HG02759 (cell line): Measurements from ENCODE around the gene INTS1.

ENCODE experiments used
- ATAC-seq: cut with Tn5 transposase; IDR thresholded peaks from one replicate; pipeline ENCODE4 v1.9.1; 2021; ENCODE audit warnings: mild to moderate bottlenecking, moderate library complexity; ENCODE audit not compliant: unreplicated experiment

Gene INTS1

DNA sequence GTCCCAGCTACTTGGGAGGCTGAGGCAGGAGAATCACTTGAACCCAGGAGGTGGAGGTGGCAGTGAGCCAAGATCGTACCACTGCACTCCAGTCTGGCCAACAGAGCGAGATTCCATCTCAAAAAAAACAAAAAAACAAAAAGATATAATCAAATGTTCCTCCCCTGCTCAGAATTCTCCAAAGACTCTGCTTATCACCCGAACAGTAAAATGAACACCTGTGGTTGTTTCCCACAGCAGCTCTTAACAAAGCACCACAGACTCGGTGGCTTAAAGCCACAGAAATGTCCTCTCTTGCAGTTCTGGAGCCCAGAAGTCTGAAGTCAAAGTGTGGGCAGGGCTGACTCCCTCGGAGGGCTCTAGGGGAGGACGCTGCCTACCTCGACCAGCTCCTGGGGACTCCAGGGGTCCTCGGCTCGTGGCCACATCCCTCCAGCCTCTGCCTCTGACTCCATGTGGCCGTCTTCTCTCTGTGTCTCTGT is 4.1 kb upstream of the INTS1 start:
- no peak for ATAC-seq

DNA sequence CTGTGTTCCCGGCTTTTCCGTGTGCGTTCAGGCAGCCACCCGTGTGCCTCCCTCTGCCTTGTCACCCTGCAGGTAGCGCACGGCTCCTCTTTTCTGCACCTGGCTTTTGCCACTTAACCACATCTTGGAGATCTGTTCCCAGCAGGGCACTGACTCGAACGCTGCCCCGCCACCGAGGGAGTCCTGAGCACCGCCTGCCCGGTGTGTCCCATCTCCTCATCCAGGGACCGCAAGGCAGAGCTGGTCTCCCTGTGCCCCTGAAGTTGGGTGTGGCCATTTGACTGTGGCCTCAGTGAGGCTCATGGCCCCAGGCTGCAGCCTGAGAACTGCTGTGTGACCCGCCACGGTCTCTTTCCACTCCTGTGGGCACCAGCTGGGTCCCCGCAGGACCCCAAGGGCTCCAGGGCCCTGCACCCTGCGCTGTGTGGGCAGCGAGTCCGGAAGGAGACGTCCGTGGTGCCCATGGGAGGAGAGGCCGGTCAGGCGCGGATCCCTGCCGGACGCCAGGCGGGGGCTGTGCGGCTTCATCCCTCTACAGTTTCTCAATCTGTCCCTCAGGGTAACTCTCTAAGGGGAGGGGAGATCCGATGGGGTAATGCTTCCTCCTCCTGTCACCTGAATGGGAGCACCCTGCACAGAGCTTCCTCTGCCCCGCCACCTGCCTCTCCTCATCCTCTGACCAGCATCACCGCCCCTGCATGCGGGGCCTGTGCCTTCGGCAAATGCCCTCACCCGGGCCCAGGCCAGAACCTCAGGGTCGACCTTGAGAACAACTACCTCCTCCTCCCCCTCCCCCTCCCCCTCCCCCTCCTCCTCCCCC is 1.8 kb upstream of the INTS1 start:
- no peak for ATAC-seq

DNA sequence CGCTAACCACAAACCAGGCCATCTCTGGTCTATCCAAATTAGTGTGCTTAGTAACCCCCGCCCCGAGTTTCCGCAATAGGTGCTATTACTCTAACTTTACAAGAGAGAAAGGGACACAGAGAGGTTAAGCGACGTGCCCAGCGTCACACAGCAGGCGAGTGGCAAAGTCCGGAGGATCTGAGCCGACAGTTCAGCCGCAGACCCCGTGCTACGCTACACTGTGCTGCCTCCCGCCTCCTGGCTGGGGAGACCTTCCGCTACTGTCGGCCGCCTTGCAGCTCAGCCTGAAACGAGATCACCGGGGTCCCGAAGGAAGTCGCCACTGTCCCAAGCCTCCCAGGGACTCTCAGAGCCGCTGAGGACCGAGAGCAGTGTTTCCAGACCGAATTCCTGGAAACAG is 799 bp downstream of the INTS1 start:
- ATAC-seq = no peak

DNA sequence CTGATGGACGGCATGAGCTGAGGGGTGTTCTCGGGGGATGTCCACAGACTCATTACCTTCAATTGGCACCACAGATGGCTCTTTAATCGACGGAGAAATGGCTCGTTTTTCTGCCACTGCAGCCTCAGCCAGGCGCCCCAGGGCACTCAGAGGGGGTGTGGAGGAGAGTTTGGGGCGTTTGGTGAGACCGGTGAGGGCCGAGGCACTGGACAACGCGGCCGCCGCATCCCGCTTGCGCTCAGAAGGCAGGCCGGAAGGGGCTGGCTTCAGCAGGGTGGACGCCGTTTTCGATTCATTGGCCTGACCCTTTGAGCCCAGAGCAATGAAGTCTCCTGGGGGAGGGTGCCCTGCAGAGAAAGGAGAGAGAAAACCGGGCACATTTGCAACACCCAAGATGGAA is 1.3 kb downstream of the INTS1 start:
- no peak for ATAC-seq

DNA sequence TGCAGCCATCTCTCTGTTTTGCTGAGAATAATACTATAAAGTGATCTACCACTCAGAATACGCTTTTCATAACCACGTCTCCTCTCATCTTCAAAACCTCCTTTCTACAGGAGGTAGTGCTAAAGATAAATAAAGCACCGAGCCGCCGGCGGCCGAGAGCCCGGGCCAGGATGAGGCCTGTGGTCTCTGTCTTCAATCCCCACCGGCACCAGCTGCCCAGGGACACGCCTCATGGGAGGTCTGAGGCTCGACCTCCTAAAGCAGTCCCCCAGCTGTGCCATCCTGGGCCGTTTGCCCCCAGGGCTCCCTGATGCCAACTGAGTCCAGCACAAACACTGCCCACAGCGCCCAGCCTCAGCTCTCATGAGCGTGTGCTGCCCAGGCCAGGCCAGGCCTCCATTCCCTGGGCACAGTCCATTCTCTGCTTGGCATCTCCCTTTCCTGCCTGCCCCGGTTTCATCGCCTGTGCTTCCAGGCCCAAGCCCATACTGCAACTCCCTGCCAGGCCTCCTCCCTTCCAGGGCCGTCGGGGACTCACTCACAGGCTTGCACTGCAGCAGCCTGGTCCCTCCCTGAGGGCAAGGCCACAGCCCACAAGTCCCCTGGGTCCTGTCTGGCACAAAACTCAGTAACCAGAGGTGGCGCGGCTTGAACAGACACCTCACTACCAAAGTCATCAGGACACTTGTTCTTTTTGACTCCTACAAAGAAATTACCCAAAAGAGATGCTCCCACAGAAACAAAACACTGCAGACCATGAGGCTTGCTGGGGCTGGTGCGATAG is 2.5 kb downstream of the INTS1 start:
- ATAC-seq = no peak

DNA sequence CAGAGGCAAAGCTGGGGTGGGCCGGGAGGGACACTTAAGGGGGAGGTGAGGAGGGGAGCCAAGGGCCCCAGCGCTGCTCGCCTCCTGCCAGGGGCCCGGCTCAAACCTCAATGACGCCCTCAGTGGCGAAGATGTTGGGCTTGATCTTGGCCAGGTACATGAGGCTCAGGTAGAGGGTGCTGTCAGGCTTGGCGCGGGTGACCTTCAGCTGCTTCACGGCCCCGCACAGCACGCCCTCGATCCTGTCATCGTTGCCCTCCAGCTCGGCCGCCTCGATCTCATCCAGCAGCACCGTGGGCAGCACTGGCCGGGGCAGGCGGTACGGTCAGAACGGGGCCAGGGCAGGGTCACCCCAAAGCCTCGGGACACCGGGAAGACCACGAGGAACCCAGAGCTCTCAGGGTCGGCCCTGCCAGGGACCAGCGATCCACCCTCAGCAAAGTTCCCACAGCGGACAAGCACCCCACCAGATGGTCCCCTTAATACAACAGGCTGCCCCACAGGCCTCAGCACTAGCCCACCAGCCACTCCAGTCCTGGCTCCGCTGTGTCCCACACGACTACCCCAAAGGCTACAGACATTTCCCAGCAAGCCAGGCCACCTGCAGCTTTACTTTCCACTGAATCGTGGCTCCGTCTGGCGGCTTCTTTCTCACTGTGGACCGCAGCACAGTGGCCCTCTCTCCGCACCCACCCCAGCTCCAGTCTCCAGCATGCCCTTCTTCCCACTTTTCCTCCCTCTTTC is 4.0 kb downstream of the INTS1 start:
- ATAC-seq = no peak

DNA sequence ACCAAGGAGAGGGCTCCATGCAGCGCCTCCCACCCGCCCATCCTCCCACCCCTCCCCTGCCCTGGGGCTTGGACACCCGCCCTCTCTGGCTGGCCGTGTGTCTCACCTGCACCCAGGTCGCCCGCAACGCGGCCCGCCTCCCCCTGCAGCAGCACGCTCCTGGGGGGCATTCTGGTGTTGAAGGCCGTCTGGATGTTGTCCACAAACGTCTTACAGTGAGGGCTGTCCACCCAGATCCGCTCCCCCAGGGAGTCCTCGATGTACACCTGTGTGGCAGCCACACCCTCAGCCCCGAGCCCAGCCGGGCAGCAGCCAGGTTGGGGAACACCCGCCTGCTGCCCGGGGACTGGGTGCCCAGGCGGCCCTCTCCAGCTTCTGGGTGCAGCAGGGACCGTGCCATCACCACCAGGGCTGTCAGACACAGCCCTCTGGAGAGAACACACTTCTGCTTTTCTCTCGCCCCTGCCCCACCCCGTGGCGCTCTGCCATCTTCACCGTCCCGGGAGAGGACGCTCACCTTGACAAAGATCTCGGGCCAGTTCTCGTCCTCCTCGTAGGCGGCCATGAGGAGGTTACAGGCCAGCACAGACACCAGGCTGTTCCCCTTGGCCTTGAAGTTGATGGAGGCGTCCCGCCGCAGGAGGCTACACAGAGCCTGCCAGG is 4.7 kb downstream of the INTS1 start:
- ATAC-seq = no peak

DNA sequence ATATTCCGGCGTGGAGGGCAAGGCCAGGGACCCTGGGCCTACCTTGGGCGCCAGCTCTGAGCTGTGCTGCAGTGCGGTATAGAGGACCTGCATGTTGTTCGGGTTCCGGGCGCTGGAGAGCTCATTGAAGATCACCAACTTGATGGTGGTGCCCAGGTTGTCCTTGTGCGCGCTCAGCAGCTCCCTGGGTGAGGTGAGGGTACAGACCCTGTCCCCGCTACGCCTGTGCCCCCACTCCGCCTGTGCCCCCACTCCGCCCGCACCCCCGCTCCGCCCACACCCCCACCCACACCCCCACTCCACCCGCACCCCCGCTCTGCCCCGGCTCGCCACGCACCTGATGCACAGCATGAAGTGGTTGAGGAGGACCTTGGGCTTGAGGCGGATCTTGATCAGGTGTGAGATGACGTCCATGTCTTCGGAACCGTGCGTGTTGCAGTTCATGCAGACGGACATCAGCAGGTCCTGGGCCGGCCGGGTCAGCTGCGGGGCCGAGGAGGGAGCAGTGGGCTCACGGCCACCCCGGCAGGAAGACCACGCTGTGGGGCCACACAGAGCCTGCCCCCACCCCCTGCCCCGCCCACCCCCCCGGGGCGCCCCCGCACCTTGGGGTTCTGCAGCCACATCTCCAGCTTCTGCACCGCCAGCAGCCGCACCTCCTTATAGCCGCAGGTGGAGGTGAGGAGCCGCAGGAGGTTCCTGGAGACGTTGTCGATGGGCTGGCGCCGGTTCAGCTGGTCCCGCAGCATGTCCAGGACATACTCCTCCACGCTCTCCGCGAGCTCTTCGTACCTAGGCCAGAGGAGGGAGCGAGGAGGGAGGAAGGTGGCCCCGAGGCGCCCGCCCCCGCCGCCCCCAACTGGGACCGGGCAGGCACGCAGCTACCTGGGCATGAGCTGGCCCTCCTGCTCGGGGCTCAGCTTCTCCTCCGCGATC is 5.6 kb downstream of the INTS1 start:
- ATAC-seq = no peak

DNA sequence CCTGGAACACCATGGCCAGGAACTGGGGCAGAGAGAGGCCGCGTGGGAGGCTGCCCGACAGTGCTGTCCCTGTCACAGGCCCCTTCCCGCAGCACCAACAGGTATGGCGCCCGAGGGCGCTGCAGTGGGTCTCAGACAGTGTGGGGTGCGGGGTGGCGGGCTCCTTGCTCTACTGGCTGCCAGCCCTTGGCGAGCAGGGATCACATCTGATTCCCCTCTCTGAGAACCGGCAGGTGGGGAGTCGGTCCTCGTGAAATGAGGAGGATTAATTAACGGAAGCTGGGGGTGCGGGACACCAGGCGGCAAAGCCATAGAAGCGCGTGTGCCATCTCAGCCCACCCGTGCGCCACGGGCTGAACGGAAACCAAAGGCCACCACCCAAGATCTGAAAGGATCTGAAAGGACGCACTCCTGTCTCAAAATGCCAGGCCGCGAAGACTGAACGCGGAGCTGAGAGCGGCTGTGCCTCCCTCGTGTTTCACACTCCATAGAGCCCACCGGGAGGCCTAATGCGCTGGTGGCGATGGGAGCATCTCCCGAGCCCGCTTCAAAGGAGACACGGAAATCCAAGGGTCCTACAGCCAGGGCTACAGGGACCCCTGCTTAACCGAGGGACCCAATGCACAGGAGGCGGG is 6.8 kb downstream of the INTS1 start:
- no peak for ATAC-seq

DNA sequence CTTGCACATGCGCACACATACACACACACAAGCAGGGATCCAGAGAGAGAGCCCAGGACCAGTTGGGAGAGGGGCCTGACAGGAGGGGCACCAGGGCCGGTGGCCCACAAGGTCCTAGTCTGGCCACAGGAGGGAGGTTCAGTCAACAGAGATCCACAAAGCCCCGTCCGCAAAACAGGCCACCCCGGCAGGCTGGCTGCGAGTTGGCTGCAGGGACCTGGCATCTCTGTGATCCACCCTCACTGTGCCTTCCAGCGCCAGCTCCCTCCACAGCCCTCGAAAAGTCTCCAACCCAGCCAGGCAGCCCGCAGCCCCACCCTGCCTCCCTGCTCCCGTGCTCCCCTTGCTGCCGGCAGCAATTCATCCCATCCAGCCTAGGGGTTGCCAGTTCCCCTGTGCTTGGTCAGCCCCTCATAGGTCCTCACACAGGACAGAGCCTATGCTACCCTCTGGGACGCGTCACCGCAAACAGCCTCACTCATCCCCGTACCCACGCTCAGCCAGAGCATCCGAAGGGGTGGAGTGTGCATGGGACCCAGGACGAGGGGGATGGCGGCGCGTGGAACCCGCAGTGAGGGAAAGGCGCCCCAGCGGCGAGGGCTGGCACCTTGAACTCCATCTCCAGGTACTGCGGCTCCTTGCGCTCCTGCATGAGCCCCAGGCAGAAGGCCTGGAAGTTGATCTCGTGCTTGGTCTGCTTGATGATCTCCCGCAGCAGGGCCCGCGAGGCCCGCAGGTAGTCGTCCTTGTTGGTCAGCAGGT is 7.5 kb downstream of the INTS1 start:
- no peak for ATAC-seq

DNA sequence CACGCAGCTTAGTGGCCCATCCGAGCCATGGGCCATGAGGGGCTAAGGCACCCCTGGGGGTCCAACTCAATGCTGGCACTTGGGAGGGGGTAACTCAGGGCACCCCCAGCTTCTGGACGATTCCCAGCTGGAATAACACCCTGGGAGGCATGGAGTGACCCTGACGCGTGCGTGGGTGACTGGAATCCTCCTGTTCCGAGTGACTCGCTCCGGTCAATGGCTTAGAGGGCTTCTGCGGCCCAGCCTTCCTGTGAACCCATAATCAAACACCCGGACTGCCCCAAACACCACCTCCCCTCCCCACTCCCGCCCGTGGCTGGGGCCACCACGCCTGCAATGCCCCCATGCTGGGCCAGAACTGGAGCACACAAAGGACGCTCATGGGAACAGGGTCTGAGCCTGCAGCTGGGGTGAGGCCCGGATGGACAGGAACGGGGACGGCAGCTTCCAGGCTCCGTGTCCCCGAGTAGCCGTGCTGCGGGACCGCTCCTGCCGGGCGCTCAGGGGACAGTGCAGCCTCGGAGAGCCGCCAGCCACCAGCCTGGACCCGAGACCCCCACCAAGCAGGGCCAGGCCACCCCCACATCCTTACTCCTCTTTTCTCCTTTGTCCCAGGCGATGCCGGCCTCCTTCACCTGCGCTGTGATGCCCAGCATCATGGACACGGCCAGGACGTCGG is 8.5 kb downstream of the INTS1 start:
- no peak for ATAC-seq

DNA sequence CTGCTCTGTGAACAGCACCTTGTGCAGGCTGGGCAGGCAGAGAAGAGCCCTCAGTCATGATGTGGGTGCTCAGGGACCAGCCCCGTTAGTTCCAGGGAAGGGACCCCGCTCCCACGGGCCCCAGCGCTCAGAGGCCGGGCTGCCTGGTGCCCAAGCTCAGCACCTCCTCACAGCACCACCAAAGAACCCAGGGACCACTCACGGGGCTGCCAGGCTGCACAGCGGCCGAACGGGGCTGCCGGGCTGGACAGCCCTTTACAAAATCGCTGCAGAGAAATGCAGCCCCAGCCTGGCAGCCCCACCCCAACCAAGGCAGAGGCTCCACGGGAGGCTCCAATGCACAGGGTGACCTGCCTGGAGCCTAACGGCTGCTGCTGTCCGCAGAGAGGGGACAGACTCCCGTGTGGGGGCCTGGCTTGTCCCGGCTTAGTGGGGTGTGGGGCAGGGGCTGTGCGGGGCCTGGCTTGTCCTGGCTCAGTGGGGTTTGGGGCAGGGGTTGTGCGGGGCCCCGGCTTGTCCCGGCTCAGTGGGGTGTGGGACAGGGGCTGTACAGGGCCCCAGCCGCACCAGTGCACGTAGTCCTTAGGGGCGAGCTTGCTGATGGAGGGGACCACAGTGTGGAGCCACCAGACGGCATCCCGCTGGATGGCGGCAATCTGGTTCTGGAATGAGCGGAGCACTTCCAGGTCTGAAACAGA is 9.2 kb downstream of the INTS1 start:
- no peak for ATAC-seq

DNA sequence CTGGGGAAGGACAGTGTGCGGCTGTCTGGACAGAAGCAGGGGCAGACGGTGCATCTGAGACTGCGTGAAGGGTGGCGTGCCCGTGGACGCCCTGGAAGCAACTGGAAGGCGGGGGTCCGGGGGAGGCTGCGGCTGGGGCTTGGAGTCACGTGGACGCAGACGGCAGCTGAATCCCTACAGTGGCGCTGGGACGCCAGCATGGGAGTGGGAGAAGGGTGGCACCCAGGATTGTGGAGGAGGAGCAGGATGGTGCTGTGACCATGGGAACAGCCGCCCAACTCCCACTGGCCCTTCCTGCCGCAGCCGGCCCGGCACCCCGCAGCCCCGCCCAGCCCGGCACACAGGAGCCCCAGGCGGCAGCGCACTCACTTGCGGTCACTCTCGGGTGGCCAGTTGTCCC is 9.7 kb downstream of the INTS1 start:
- ATAC-seq = no peak

DNA sequence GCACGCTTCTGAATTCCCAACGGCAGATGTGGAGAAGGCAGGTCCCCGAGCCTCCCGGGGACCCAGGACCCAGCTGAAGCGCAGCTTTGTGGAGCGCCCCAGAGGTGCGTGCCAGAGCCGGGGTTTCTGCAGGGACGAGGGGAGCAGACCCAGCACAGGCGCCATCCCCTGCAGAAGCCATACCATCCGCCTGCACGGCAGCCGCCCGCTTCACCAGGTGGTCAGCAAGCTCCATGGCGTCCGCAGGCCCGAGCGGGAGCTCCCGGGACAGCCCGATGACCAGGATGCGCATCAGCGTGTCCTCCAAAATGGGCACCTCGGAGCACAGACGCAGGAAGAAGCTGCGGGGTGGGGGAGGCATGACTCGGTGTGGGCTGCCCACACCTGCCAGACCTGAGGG is 10.6 kb downstream of the INTS1 start:
- ATAC-seq = no peak

DNA sequence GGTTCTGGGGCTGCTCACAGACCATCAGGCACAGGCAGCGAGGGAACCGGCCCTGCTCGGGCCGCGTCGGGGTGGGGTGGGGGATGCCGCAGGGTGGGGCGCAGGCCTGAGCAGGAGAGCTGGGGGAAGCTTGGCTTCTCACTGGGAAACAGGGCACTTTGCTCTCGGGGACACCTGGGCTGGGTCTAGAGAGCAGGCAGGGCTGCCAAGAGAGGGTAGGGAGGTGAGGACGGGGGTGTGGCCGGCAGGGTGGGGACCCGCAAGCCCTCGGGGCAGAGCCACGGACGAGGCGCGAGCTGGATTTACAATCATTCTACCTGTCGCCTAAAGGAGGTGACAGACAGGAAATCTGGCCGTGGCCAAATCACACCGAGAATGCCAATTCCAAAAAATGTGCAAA is 11.1 kb downstream of the INTS1 start:
- no peak for ATAC-seq

DNA sequence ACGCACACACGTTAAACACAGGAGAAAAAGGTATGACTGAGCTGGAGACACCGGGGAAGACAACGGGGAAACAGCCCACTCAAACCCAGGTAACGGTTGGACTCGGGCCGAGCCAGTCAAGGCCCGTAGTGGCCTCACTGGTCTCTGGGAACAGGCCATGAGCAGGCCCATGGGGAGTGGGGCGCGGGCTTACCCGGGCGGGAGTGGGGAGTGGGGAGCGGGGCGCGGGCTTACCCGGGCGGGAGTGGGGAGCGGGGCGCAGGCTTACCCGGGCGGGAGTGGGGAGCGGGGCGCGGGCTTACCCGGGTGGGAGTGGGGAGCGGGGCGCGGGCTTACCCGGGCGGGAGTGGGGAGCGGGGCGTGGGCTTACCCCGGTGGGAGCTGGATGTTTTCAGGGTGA is 11.5 kb downstream of the INTS1 start:
- ATAC-seq = no peak

DNA sequence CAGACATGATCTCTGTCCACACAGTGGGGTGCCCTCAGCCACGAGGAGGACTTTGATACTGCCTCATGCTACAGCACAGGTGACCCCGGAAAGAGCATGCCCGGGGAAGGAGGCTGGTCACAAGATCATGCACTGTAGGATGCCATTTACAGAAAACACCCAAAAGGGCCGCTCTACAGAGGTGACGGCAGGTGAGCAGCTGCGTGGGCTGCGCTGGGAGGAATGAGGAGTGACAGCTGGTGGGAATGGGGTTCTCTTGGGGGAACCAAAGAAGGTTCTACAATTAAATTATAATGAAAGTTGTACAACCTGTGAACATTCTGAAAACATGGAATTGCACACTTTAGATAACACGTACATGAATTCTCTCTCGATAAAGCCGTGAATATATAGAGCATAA is 12.0 kb downstream of the INTS1 start:
- no peak for ATAC-seq

DNA sequence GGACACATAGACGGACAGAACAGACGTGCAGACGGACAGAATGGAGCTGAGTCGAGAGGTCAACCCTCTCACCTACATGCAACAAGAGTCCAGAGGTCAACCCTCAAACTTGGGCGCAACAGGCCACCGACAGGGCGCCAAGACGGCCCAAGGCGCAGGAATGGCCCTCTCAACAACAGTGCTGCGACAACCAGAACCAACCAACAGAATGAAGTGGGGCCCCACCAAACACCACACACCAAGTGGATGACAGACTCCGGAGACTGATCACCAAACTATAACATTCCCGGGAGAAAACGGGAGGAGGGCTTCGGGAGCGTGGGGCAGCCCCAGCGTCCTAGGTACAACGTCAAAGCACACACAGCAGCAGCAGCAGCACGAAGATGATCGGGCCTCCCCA is 13.4 kb downstream of the INTS1 start:
- ATAC-seq = no peak
